Measurements from ENCODE around the gene ZNF747.

The ZNF747 gene

GRCh38 chr16:30488764-30489605 lies 45.7 kb downstream of the ZNF747 start:
- H3K9me3 Mint-ChIP-seq: no peaks in the 10 kb centered on the region
- no peaks in the 10 kb centered on the region for H3K27me3 Mint-ChIP-seq
- H3K27ac Mint-ChIP-seq: peak overlapping the region; percentile 72
- ATAC-seq: no peak
- peaks cover 76% of the 10 kb centered on the region for H3K36me3 Mint-ChIP-seq
- no peak overlapping the region for H3K4me3 Mint-ChIP-seq
- H3K4me1 Mint-ChIP-seq: peaks cover 26% of the 10 kb centered on the region

GRCh38 chr16:30485818-30486436 lies 48.7 kb downstream of the ZNF747 start:
- ATAC-seq: no peak
- Mint-ChIP-seq H3K4me1 (peaks cover 30% of the 10 kb centered on the region), H3K9me3 (no peaks in the 10 kb centered on the region), H3K4me3 (no peak overlapping the region), H3K27me3 (no peaks in the 10 kb centered on the region), H3K27ac (no peak overlapping the region), H3K36me3 (peaks cover 88% of the 10 kb centered on the region)

- Mint-ChIP-seq H3K4me3 (no peak overlapping the region), H3K9me3 (no peaks in the 10 kb centered on the region), H3K27me3 (no peaks in the 10 kb centered on the region), H3K27ac (peak overlapping the region; percentile 70), H3K36me3 (peaks cover 87% of the 10 kb centered on the region), H3K4me1 (peaks cover 38% of the 10 kb centered on the region)
- ATAC-seq: no peak
Observed at GRCh38 chr16:30484887-30485286, 49.8 kb downstream of the ZNF747 start.

GRCh38 chr16:30482366-30482765 lies 52.3 kb downstream of the ZNF747 start:
- Mint-ChIP-seq H3K4me3 (no peak overlapping the region), H3K36me3 (peaks cover 85% of the 10 kb centered on the region), H3K27ac (peak overlapping the region; percentile 25), H3K4me1 (peaks cover 44% of the 10 kb centered on the region), H3K27me3 (no peaks in the 10 kb centered on the region), H3K9me3 (no peaks in the 10 kb centered on the region)
- no peak for ATAC-seq

GRCh38 chr16:30481381-30481780 lies 53.3 kb downstream of the ZNF747 start:
- Mint-ChIP-seq H3K36me3 (peaks cover 89% of the 10 kb centered on the region), H3K4me1 (peaks cover 51% of the 10 kb centered on the region), H3K27ac (no peak overlapping the region), H3K4me3 (no peak overlapping the region), H3K27me3 (no peaks in the 10 kb centered on the region), H3K9me3 (no peaks in the 10 kb centered on the region)
- ATAC-seq: no peak
